ENCODE data around the gene PON2. TPM values are rescaled to one million over a fixed set of nuclear protein-coding genes. Genes with fewer than 3 reads are reported as not detected.

The PON2 gene
- total and polyA plus RNA-seq, 2 of the 13 experiments (the other 11 are each of a cell fraction or from before 2014, with no cell fraction given): 202 to 217 TPM

DNA sequence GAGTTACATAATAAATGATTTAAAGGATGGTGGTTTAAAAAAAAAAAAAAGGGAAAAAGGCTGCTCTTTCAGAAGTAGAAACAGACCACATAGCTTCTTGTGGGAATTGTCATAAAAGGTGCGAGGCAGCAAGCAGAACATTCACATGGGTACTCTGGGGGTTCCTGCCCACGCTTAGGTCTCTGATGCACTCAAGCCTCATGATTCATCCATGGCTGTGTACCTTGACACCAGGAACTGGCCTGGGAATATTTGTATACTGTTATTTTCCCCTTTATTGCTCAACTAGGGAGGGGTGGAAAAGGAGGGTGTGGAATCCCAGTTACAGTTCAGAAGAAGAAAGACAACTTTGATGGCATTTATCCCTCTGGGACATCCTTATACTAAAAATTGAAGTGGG, 4.0 kb downstream of the PON2 start (continued):
- 0 out of 2 replicates have a peak, but pooled peaks have one; percentile 18 for TF ChIP-seq ZNF710 (CRISPR knock-in tag; IDR thresholded peaks at IDR 0.05; ENCODE audit: borderline replicate concordance)
- TF ChIP-seq, protein P1, sequence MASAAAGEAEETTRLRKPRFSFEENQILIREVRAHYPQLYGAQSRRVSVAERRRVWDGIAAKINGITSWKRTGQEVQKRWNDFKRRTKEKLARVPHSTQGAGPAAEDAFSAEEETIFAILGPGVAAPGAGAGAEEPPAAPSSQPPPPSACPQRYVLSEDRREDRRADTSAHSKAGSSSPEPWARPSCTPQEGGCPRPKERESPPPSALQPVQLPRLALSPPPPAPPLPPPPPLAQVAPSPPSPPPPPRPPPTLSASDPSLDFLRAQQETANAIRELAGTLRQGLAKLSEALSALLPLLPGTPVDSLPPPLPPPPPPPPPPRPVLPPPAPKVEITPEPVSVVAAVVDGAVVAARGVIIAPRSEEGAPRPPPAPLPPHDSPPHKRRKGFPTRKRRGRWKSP (CRISPR knock-in tag; IDR thresholded peaks at IDR 0.05): no peak
- TF ChIP-seq AHR (CRISPR knock-in tag; IDR thresholded peaks at IDR 0.05): no peak
- no peak for TF ChIP-seq ZBTB26 (CRISPR knock-in tag; IDR thresholded peaks at IDR 0.05; ENCODE audit: borderline replicate concordance)
- TF ChIP-seq ZKSCAN5 (CRISPR knock-in tag; IDR thresholded peaks at IDR 0.05): no peak
- TF ChIP-seq GATAD2A (CRISPR knock-in tag; IDR thresholded peaks at IDR 0.05): peak; percentile 90
- no peak for TF ChIP-seq ZNF749 (CRISPR knock-in tag; IDR thresholded peaks at IDR 0.05; ENCODE audit: borderline replicate concordance)
- no peak for TF ChIP-seq ELF4 (CRISPR knock-in tag; IDR thresholded peaks at IDR 0.05; ENCODE audit: borderline replicate concordance)
- no peak for TF ChIP-seq ZNF678 (CRISPR knock-in tag; IDR thresholded peaks at IDR 0.05)
- TF ChIP-seq NFKBIZ (CRISPR knock-in tag; IDR thresholded peaks at IDR 0.05): 0 out of 2 replicates have a peak, but pooled peaks have one; percentile 58
- no peak for TF ChIP-seq TP53 (CRISPR knock-in tag; conservative IDR thresholded peaks at IDR 0.05)
- TF ChIP-seq ZNF580 (CRISPR knock-in tag; IDR thresholded peaks at IDR 0.05; ENCODE audit: borderline replicate concordance, low read depth): peak; percentile 45; the same call in 1 of the 2 replicates
- TF ChIP-seq EHMT2 (IDR thresholded peaks at IDR 0.05; ENCODE audit: borderline replicate concordance, low read depth, low read length): no peak
- peak; percentile 78 for TF ChIP-seq FOXP4 (CRISPR knock-in tag; IDR thresholded peaks at IDR 0.05)
- TF ChIP-seq HDAC2 (CRISPR knock-in tag; IDR thresholded peaks at IDR 0.05): peak; percentile 71
- TF ChIP-seq ZNF768 (CRISPR knock-in tag; IDR thresholded peaks at IDR 0.05): no peak
- TF ChIP-seq ARNT (IDR thresholded peaks at IDR 0.05): no peak
- TF ChIP-seq CREM (IDR thresholded peaks at IDR 0.05): 0 out of 2 replicates have a peak, but pooled peaks have one; percentile 44
- TF ChIP-seq CREM (CRISPR knock-in tag; IDR thresholded peaks at IDR 0.05): no peak
- TF ChIP-seq PTBP1 (IDR thresholded peaks at IDR 0.05; ENCODE audit: low read depth, low read length, poor library complexity, severe bottlenecking): no peak
- TF ChIP-seq YEATS4 (CRISPR knock-in tag; IDR thresholded peaks at IDR 0.05; ENCODE audit: borderline replicate concordance): no peak
- TF ChIP-seq, protein P2, sequence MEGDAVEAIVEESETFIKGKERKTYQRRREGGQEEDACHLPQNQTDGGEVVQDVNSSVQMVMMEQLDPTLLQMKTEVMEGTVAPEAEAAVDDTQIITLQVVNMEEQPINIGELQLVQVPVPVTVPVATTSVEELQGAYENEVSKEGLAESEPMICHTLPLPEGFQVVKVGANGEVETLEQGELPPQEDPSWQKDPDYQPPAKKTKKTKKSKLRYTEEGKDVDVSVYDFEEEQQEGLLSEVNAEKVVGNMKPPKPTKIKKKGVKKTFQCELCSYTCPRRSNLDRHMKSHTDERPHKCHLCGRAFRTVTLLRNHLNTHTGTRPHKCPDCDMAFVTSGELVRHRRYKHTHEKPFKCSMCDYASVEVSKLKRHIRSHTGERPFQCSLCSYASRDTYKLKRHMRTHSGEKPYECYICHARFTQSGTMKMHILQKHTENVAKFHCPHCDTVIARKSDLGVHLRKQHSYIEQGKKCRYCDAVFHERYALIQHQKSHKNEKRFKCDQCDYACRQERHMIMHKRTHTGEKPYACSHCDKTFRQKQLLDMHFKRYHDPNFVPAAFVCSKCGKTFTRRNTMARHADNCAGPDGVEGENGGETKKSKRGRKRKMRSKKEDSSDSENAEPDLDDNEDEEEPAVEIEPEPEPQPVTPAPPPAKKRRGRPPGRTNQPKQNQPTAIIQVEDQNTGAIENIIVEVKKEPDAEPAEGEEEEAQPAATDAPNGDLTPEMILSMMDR (CRISPR knock-in tag; IDR thresholded peaks at IDR 0.05): no peak
- TF ChIP-seq BHLHE40 (IDR thresholded peaks at IDR 0.05; ENCODE audit: low read length): no peak
- TF ChIP-seq SMAD3 (CRISPR knock-in tag; IDR thresholded peaks at IDR 0.05): peak; percentile 53

Data from HepG2 (cell line).